B cell (primary cell): ENCODE measurements around the gene SLC6A6. TPM values are rescaled to one million over a fixed set of nuclear protein-coding genes. Genes with fewer than 3 reads are reported as not detected.

Experiments used
- ATAC-seq: fragments of 200-7000 bp; cut with Tn5 transposase; one replicate; pipeline ENCODE4 v1.10.0; 2021; ENCODE audit warnings: low read depth, mild to moderate bottlenecking, moderate number of reproducible peaks, moderate library complexity
- CTCF ChIA-PET: fragments of 350-600 bp; sonication (Branson Sonifier 250); formaldehyde crosslinking; loops from one replicate; lab custom pipeline; 2021; ENCODE audit warnings: antibody characterized with exemption, inconsistent platforms; lab: Charles Lee
- POLR2A ChIA-PET: fragments of 350-600 bp; sonication (Branson Sonifier 250); formaldehyde crosslinking; loops from one replicate; lab custom pipeline; 2021; ENCODE audit warnings: antibody characterized with exemption; lab: Charles Lee
- DNase-seq: peaks from one replicate; pipeline ENCODE4 v3.0.0; 2013
- H2AFZ ChIP-seq: 2 replicates; pipeline ENCODE4 v1.6.1; 2012; ENCODE audit warnings: mild to moderate bottlenecking, low read depth, low read length; ENCODE audit not compliant: insufficient read depth, poor library complexity, severe bottlenecking
- H3K27ac ChIP-seq, 2 donors: 1 replicate in 1 of 2; 2 replicates in 1 of 2; pipeline ENCODE4 v1.5.1; 2012 to 2013; ENCODE audit warnings: low read length in 2 of 2, mild to moderate bottlenecking in 2 of 2, moderate library complexity in 1 of 2
- H3K27me3 ChIP-seq, 4 experiments: fragments of 200-600 bp in 1 of 4; sonication (generic) in 1 of 4; replicated peaks in 1 of 4; 1 replicate in 2 of 4; 2 replicates in 2 of 4; pipeline versions ENCODE4 v1.6.1 to v1.7.0; 2013 to 2016; ENCODE audit warnings: low read length in 3 of 4, mild to moderate bottlenecking in 2 of 4, mixed read lengths in 1 of 4, moderate library complexity in 1 of 4; ENCODE audit not compliant: insufficient read depth in 4 of 4, control insufficient read depth in 3 of 4; ENCODE audit errors: control extremely low read depth in 1 of 4
- H3K36me3 ChIP-seq, 2 experiments: replicated peaks in 1 of 2; 1 replicate in 1 of 2; 2 replicates in 1 of 2; pipeline versions ENCODE4 v1.6.1 to v1.7.1; 2013; ENCODE audit warnings: low read length in 1 of 2; ENCODE audit not compliant: insufficient read depth in 2 of 2, control insufficient read depth in 1 of 2; ENCODE audit errors: control extremely low read depth in 1 of 2, extremely low read depth in 1 of 2
- H3K4me1 ChIP-seq, 2 donors: fragments of 200-600 bp in 1 of 2; sonication (generic) in 1 of 2; 1 replicate in 1 of 2; 2 replicates in 1 of 2; pipeline versions ENCODE4 v1.5.1 to v1.6.1; 2013 to 2017; ENCODE audit warnings: low read length in 2 of 2; ENCODE audit not compliant: control insufficient read depth in 2 of 2, insufficient read depth in 2 of 2
- H3K4me2 ChIP-seq: replicated peaks from 2 replicates; pipeline ENCODE3; 2012; ENCODE audit warnings: mild to moderate bottlenecking, low read depth, low read length; ENCODE audit not compliant: poor library complexity, severe bottlenecking
- H3K4me3 ChIP-seq, 5 experiments: fragments of 200-600 bp in 1 of 5; sonication (generic) in 1 of 5; 1 replicate in 3 of 5; 2 replicates in 2 of 5; pipeline versions ENCODE4 v1.5.1 to v1.7.0; 2011 to 2016; ENCODE audit warnings: low read length in 4 of 5, mild to moderate bottlenecking in 4 of 5, low read depth in 2 of 5, control low read depth in 1 of 5, moderate library complexity in 1 of 5; ENCODE audit not compliant: insufficient read depth in 1 of 5; ENCODE audit errors: control extremely low read depth in 1 of 5, extremely low read depth in 1 of 5
- H3K79me2 ChIP-seq: fragments of 200-600 bp; sonication (generic); one replicate; pipeline ENCODE4 v1.6.0; 2016; ENCODE audit warnings: low read length; ENCODE audit not compliant: control insufficient read depth, insufficient read depth
- H3K9ac ChIP-seq: fragments of 200-600 bp; sonication (generic); 2 replicates; pipeline ENCODE4 v1.6.1; 2017; ENCODE audit warnings: mild to moderate bottlenecking, low read length, moderate library complexity
- H3K9me3 ChIP-seq, 3 donors: one replicate each; pipeline versions ENCODE4 v1.6.1 to v1.7.1; 2013; ENCODE audit warnings: low read length in 2 of 3; ENCODE audit not compliant: control insufficient read depth in 2 of 3, insufficient read depth in 1 of 3; ENCODE audit errors: control extremely low read depth in 1 of 3
- H4K20me1 ChIP-seq: 2 replicates; pipeline ENCODE4 v1.6.0; 2012; ENCODE audit warnings: mild to moderate bottlenecking, low read length; ENCODE audit not compliant: insufficient read depth, control insufficient read depth, poor library complexity, severe bottlenecking
- H3K27ac Mint-ChIP-seq: one replicate; pipeline ENCODE4 v1.8.0; 2021; ENCODE audit warnings: mixed read lengths
- H3K27me3 Mint-ChIP-seq: one replicate; pipeline ENCODE4 v1.8.0; 2021; ENCODE audit warnings: mixed read lengths
- H3K4me1 Mint-ChIP-seq: one replicate; pipeline ENCODE4 v1.8.0; 2021; ENCODE audit warnings: mixed read lengths
- H3K4me3 Mint-ChIP-seq: one replicate; pipeline ENCODE4 v1.8.0; 2021; ENCODE audit warnings: mixed read lengths
- H3K9me3 Mint-ChIP-seq: one replicate; pipeline ENCODE4 v1.8.0; 2022; ENCODE audit warnings: mixed read lengths; ENCODE audit not compliant: insufficient read depth
- CTCF ChIP-seq: fragments of 200-600 bp; IDR thresholded peaks from one replicate; pipeline ENCODE4 v1.8.0; 2022; ENCODE audit warnings: antibody characterized with exemption, mild to moderate bottlenecking
- EZH2 ChIP-seq: IDR thresholded peaks from 2 replicates; pipeline ENCODE4 v1.6.1; 2012; ENCODE audit warnings: borderline replicate concordance, low read depth, mild to moderate bottlenecking, moderate library complexity, low read length; ENCODE audit not compliant: insufficient read depth, poor library complexity, severe bottlenecking
- WGBS: methylation state at CpG from one replicate; pipeline ENCODE4 v1.1.5; 2013; ENCODE audit warnings: missing lambda C conversion rate; ENCODE audit not compliant: insufficient coverage; 5-methylcytosine and 5-hydroxymethylcytosine counted together
- intact Hi-C: fragments of 100-400 bp; cut with micrococcal nuclease; formaldehyde crosslinking; loops from one replicate; pipeline ENCODE4 v1.10.0; 2022
- polyA plus RNA-seq: library from polyadenylated mRNA; depleted of rRNA; stranded (reverse); fragments of >200 nt; gene quantifications from 2 replicates; pipeline ENCODE4 v1.2.3, GENCODE V29; 2012
- total RNA-seq, 2 donors: library from RNA; stranded (reverse); fragments of 120-200 nt in 1 of 2; gene quantifications; 1 replicate in 1 of 2; 2 replicates in 1 of 2; pipeline versions ENCODE4 v1.2.3 to v1.2.4, GENCODE V29; 2013 to 2022

Gene SLC6A6
- total and polyA plus RNA-seq, 2 donors (not counting 1 experiment from before 2014, with no cell fraction given): 34.2 to 48.7 TPM

GRCh38 chr3:14520967-14521366, 118.6 kb downstream of the SLC6A6 start:
- H3K4me3 Mint-ChIP-seq: no peak overlapping the region
- WGBS: 89% methylated on average over 8 of the region's 8 CpGs
- no peaks in the 10 kb centered on the region for H3K79me2 ChIP-seq
- intact Hi-C loops: no loop called here
- no peaks in the 10 kb centered on the region for H3K4me1 Mint-ChIP-seq
- CTCF ChIA-PET: no interaction called here
- no peaks in the 10 kb centered on the region for H3K9me3 ChIP-seq
- no peaks in the 10 kb centered on the region for H3K9me3 Mint-ChIP-seq
- ATAC-seq (no peak), DNase-seq (no peak)
- no peak overlapping the region for H2AFZ ChIP-seq
- no peak overlapping the region for H3K4me3 ChIP-seq
- H3K4me1 ChIP-seq: no peaks in the 10 kb centered on the region
- H3K27me3 ChIP-seq: no peaks in the 10 kb centered on the region
- POLR2A ChIA-PET: no interaction called here
- no peak overlapping the region for H3K27ac Mint-ChIP-seq
- H3K4me2 ChIP-seq: no peak overlapping the region
- H3K27me3 Mint-ChIP-seq: peaks cover 12% of the 10 kb centered on the region
- TF ChIP-seq EZH2 (no peak), CTCF (no peak)
- no peak overlapping the region for H3K27ac ChIP-seq
- H3K9ac ChIP-seq: no peak overlapping the region
- H4K20me1 ChIP-seq: no peaks in the 10 kb centered on the region
- no peaks in the 10 kb centered on the region for H3K36me3 ChIP-seq

DNA sequence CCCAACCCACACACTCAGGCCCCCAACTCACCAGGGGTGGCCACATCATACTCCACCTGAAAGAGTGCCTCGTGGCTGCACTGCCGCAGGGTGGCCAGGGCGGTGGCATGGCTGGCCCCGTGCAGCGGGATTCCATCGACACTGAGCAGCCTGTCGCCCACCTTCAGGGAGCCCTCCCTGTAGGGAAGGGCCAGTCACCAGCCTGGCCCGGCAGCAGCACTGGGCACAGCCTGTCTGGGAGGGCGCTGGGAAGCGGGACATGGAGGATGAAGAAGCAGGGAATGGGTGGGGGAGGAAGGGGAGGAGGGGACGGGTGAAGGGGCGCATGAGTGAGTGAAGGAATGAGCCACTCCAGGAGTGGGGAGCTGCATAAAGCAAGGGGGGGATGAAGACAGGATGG, 119.2 kb downstream of the SLC6A6 start:
- CTCF ChIA-PET: interaction anchor here (0.6 kb wide), 1 partner anchor 56 kb away, joined by 6 read pairs; no protein-coding TSS in a partner anchor
- Mint-ChIP-seq H3K27me3 (peaks cover 9% of the 10 kb centered on the region), H3K9me3 (no peaks in the 10 kb centered on the region), H3K4me3 (no peak overlapping the region), H3K27ac (no peak overlapping the region), H3K4me1 (no peaks in the 10 kb centered on the region)
- Histone ChIP-seq H3K9ac (no peak overlapping the region), H3K9me3 (no peaks in the 10 kb centered on the region), H2AFZ (no peak overlapping the region), H3K27me3 (no peaks in the 10 kb centered on the region), H3K36me3 (no peaks in the 10 kb centered on the region), H3K4me1 (no peaks in the 10 kb centered on the region), H3K27ac (no peak overlapping the region), H3K4me2 (no peak overlapping the region), H4K20me1 (no peaks in the 10 kb centered on the region), H3K79me2 (no peaks in the 10 kb centered on the region), H3K4me3 (no peak overlapping the region)
- intact Hi-C loops: no loop called here
- POLR2A ChIA-PET: no interaction called here
- DNase-seq (no peak), ATAC-seq (no peak)
- TF ChIP-seq EZH2: no peak
- TF ChIP-seq CTCF: no peak
- 93% methylated on average over 12 of the region's 12 CpGs for WGBS
